Activated naive CD8-positive, alpha-beta T cell treated with anti-CD3 and anti-CD28 coated beads, Interleukin-2, amount 50 U/mL, for 24 hours (primary cell): ENCODE results near the gene POLDIP2.

ENCODE experiments used
- ATAC-seq: fragments of 150-1000 bp; cut with Tn5 transposase; one replicate; pipeline ENCODE4 v1.10.0; 2021
- DNase-seq: peaks from one replicate; pipeline ENCODE4 v3.0.0; 2021
- H3K27ac Mint-ChIP-seq: one replicate; pipeline ENCODE4 v1.8.0; 2021; ENCODE audit warnings: mild to moderate bottlenecking, mixed read lengths
- H3K27me3 Mint-ChIP-seq: one replicate; pipeline ENCODE4 v1.8.0; 2021; ENCODE audit warnings: mixed read lengths
- H3K36me3 Mint-ChIP-seq: one replicate; pipeline ENCODE4 v1.8.0; 2021; ENCODE audit warnings: low read depth, mixed read lengths
- H3K4me1 Mint-ChIP-seq: one replicate; pipeline ENCODE4 v1.8.0; 2021; ENCODE audit warnings: mixed read lengths
- H3K4me3 Mint-ChIP-seq: one replicate; pipeline ENCODE4 v1.8.0; 2021; ENCODE audit warnings: mild to moderate bottlenecking, moderate library complexity, mixed read lengths
- H3K9me3 Mint-ChIP-seq: one replicate; pipeline ENCODE4 v1.8.0; 2021; ENCODE audit warnings: mixed read lengths

The POLDIP2 gene

GRCh38 chr17:28313841-28314240, 43.5 kb downstream of the POLDIP2 start:
- no peak for DNase-seq

GRCh38 chr17:28306954-28307401, 50.3 kb downstream of the POLDIP2 start:
- no peak overlapping the region for H3K4me3 Mint-ChIP-seq
- ATAC-seq = no peak
- no peak overlapping the region for H3K27ac Mint-ChIP-seq
- DNase-seq = no peak
- H3K4me1 Mint-ChIP-seq = no peaks in the 10 kb centered on the region
- H3K36me3 Mint-ChIP-seq = no peaks in the 10 kb centered on the region
- H3K9me3 Mint-ChIP-seq = no peaks in the 10 kb centered on the region
- H3K27me3 Mint-ChIP-seq = peaks cover 27% of the 10 kb centered on the region

More at GRCh38 chr17:28313841-28314240, 43.5 kb downstream of the POLDIP2 start:
- Mint-ChIP-seq H3K27ac (no peak overlapping the region), H3K36me3 (no peaks in the 10 kb centered on the region), H3K4me3 (no peak overlapping the region), H3K9me3 (no peaks in the 10 kb centered on the region), H3K27me3 (peaks cover 3% of the 10 kb centered on the region), H3K4me1 (peaks cover 11% of the 10 kb centered on the region)
- ATAC-seq = no peak

GRCh38 chr17:28298449-28298848, 58.9 kb downstream of the POLDIP2 start:
- Mint-ChIP-seq H3K27ac (no peak overlapping the region), H3K27me3 (peaks cover 9% of the 10 kb centered on the region), H3K4me3 (no peak overlapping the region), H3K36me3 (no peaks in the 10 kb centered on the region), H3K9me3 (no peaks in the 10 kb centered on the region), H3K4me1 (peaks cover 15% of the 10 kb centered on the region)
- DNase-seq (no peak), ATAC-seq (no peak)
